DMS153 (cell line): Measurements from ENCODE around the gene ANAPC13.
A peak's percentile ranks its signal among the peaks of the same experiment; 100 is the strongest.

ENCODE experiments used
- DNase-seq: peaks from one replicate; lab custom pipeline; 2025; lab: John Stamatoyannopoulos, UW

ANAPC13 gene

GRCh38 chr3:134485718-134486576, at the start of gene ANAPC13, which contains the start of gene CEP63:
Gene ANAPC13 (minus strand): TSS chr3:134485985. CDS start chr3:134482904, 3,081 bp downstream.
Gene CEP63 (plus strand): TSS chr3:134486057. CDS start chr3:134495321, 9,264 bp downstream.
- DNase-seq = peak; percentile 96

- DNase-seq = no peak
Measured at GRCh38 chr3:134535186-134535970, 49.6 kb upstream of the ANAPC13 start.

- no peak for DNase-seq
Measured at GRCh38 chr3:134533493-134533892, 47.7 kb upstream of the ANAPC13 start.

- DNase-seq = no peak
Measured at GRCh38 chr3:134527538-134528186, 41.9 kb upstream of the ANAPC13 start.

- DNase-seq = no peak
Measured at GRCh38 chr3:134527037-134527436, 41.3 kb upstream of the ANAPC13 start.

- no peak for DNase-seq
Measured at GRCh38 chr3:134526319-134526718, 40.5 kb upstream of the ANAPC13 start.

GRCh38 chr3:134525293-134525692, 39.5 kb upstream of the ANAPC13 start:
- no peak for DNase-seq

GRCh38 chr3:134522541-134522940, 36.8 kb upstream of the ANAPC13 start:
- no peak for DNase-seq

GRCh38 chr3:134517791-134518190, 32.0 kb upstream of the ANAPC13 start:
- DNase-seq = no peak

GRCh38 chr3:134516905-134517304, 31.1 kb upstream of the ANAPC13 start:
- DNase-seq = no peak

- no peak for DNase-seq
Measured at GRCh38 chr3:134511500-134511899, 25.7 kb upstream of the ANAPC13 start.

- DNase-seq = no peak
Measured at GRCh38 chr3:134505485-134505884, 19.7 kb upstream of the ANAPC13 start.

GRCh38 chr3:134504132-134504531, 18.3 kb upstream of the ANAPC13 start:
- no peak for DNase-seq

GRCh38 chr3:134503266-134503665, 17.5 kb upstream of the ANAPC13 start:
- no peak for DNase-seq

GRCh38 chr3:134496471-134497071, 10.8 kb upstream of the ANAPC13 start:
- no peak for DNase-seq

- DNase-seq = no peak
Measured at GRCh38 chr3:134495980-134496379, 10.2 kb upstream of the ANAPC13 start.

- no peak for DNase-seq
Measured at GRCh38 chr3:134494495-134494894, 8.7 kb upstream of the ANAPC13 start.

- DNase-seq = no peak
Measured at GRCh38 chr3:134487406-134487805, 1.6 kb upstream of the ANAPC13 start.

GRCh38 chr3:134486577-134487041, 824 bp upstream of the ANAPC13 start:
- DNase-seq = no peak

- peak; percentile 6 for DNase-seq
Measured at GRCh38 chr3:134485075-134485717, 589 bp downstream of the ANAPC13 start.

GRCh38 chr3:134483195-134483900, 2.4 kb downstream of the ANAPC13 start:
- no peak for DNase-seq
